Astrocyte (in vitro differentiated cells and primary cell): ENCODE results near the gene SCN8A. TPM values are rescaled to one million over a fixed set of nuclear protein-coding genes. Genes with fewer than 3 reads are reported as not detected.

Experiments used
- DNase-seq: peaks from one replicate; pipeline ENCODE4 v3.0.0-alpha.2; 2010; ENCODE audit warnings: low read depth
- FAIRE-seq: peaks from 2 replicates; lab custom pipeline; 2011; peaks lifted over from hg19 to GRCh38; lab: Jason Lieb, UNC
- H2AFZ ChIP-seq: 2 replicates; pipeline ENCODE4 v1.6.0; 2012; ENCODE audit warnings: low read depth, low read length, inconsistent platforms
- H3K27ac ChIP-seq: 2 replicates; pipeline ENCODE4 v1.5.1; 2011; ENCODE audit warnings: low read depth, low read length, inconsistent platforms
- H3K27me3 ChIP-seq: 2 replicates; pipeline ENCODE4 v1.6.0; 2011; ENCODE audit warnings: low read length, inconsistent platforms; ENCODE audit not compliant: insufficient read depth
- H3K36me3 ChIP-seq: 2 replicates; pipeline ENCODE4 v1.5.1; 2011; ENCODE audit warnings: low read length, inconsistent platforms; ENCODE audit not compliant: insufficient read depth
- H3K4me1 ChIP-seq: 2 replicates; pipeline ENCODE4 v1.5.1; 2011; ENCODE audit warnings: low read length, inconsistent platforms; ENCODE audit not compliant: insufficient read depth
- H3K4me2 ChIP-seq: 2 replicates; pipeline ENCODE4 v1.6.0; 2012; ENCODE audit warnings: low read length, inconsistent platforms
- H3K4me3 ChIP-seq: 2 replicates; pipeline ENCODE4 v1.5.1; 2011; ENCODE audit warnings: low read depth, mild to moderate bottlenecking, low read length, inconsistent platforms; ENCODE audit not compliant: insufficient read depth
- H3K79me2 ChIP-seq: 2 replicates; pipeline ENCODE4 v1.6.0; 2012; ENCODE audit warnings: mild to moderate bottlenecking, low read length, inconsistent platforms; ENCODE audit not compliant: insufficient read depth
- H3K9ac ChIP-seq: 2 replicates; pipeline ENCODE4 v1.6.0; 2012; ENCODE audit warnings: mild to moderate bottlenecking, low read length, inconsistent platforms
- H3K9me3 ChIP-seq: 2 replicates; pipeline ENCODE4 v1.5.1; 2012; ENCODE audit warnings: low read depth, mild to moderate bottlenecking, low read length, inconsistent platforms; ENCODE audit not compliant: insufficient read depth
- H4K20me1 ChIP-seq: 2 replicates; pipeline ENCODE4 v1.6.0; 2012; ENCODE audit warnings: low read length, inconsistent platforms; ENCODE audit not compliant: insufficient read depth
- H3K27ac Mint-ChIP-seq: one replicate; pipeline ENCODE4 v1.8.0; 2021; ENCODE audit warnings: mild to moderate bottlenecking, mixed read lengths; ENCODE audit not compliant: unreplicated experiment
- H3K27me3 Mint-ChIP-seq: one replicate; pipeline ENCODE4 v1.8.0; 2021; ENCODE audit warnings: low read depth, mixed read lengths; ENCODE audit not compliant: unreplicated experiment
- H3K36me3 Mint-ChIP-seq: one replicate; pipeline ENCODE4 v1.8.0; 2021; ENCODE audit warnings: low read depth, mixed read lengths; ENCODE audit not compliant: unreplicated experiment
- H3K4me1 Mint-ChIP-seq: one replicate; pipeline ENCODE4 v1.8.0; 2021; ENCODE audit warnings: low read depth, mixed read lengths; ENCODE audit not compliant: unreplicated experiment
- H3K4me3 Mint-ChIP-seq: one replicate; pipeline ENCODE4 v1.8.0; 2021; ENCODE audit warnings: mild to moderate bottlenecking, moderate library complexity, mixed read lengths; ENCODE audit not compliant: unreplicated experiment
- H3K9me3 Mint-ChIP-seq: one replicate; pipeline ENCODE4 v1.8.0; 2021; ENCODE audit warnings: mild to moderate bottlenecking, mixed read lengths; ENCODE audit not compliant: unreplicated experiment
- EZH2 ChIP-seq: IDR thresholded peaks from 2 replicates; pipeline ENCODE4 v1.6.1; 2012; ENCODE audit warnings: mild to moderate bottlenecking, low read length, inconsistent platforms; ENCODE audit not compliant: insufficient read depth
- total RNA-seq: library from RNA; stranded (reverse); gene quantifications from 2 replicates; pipeline ENCODE4 v1.2.1, GENCODE V29; 2021
- TF ChIP-seq, protein P1 (sequence below): IDR thresholded peaks from 2 replicates; pipeline ENCODE4 v1.5.1; 2011; ENCODE audit warnings: low read depth, mild to moderate bottlenecking, inconsistent platforms, low read length, moderate library complexity; ENCODE audit not compliant: insufficient read depth

Gene SCN8A
- total RNA-seq, 1 donor from 2014 or later: 6.5 TPM

DNA sequence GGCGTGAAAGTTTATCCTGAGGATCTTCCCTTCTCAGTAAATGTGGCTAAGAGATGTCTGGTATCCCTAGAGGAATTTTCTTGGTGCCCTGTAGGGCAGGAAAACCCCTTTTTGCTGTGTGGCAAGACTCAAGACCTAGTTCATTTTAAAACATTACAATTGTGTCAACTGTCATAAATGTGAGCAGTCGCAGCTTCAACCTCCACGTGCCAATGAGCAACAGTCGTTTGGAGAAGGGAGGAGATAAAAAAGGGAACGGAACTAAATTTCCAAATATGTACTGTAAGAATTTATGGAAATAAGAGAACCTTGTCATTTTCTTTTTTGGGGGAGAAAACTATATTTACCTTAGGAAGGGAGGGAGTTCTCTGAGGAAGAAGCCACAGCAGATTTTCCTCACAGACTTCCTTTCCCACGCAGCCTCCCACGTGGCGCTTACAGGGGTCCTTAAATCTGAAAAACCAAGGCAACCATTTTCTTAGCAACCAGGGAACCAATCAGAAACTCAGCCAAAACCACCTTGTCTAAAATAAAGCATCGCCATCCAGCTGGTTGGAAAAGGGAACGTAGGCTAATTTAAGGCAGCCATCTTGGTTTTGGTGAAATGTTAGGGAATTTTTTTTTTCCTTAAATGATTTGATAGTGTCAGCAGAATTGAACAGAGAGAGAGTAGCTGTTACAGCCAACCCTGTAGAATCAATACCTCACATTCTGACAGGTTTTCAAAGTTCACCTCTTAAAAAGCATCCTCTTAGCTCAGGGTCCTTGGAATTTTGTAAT lies 158.4 kb downstream of the SCN8A start:
- FAIRE-seq (no peak), DNase-seq (no peak)
- Histone ChIP-seq H3K9me3 (no peaks in the 10 kb centered on the region), H4K20me1 (no peaks in the 10 kb centered on the region), H2AFZ (no peak overlapping the region), H3K9ac (no peak overlapping the region), H3K36me3 (peaks cover 3% of the 10 kb centered on the region), H3K4me2 (no peak overlapping the region), H3K4me1 (no peaks in the 10 kb centered on the region), H3K27ac (no peak overlapping the region), H3K79me2 (no peaks in the 10 kb centered on the region), H3K27me3 (no peaks in the 10 kb centered on the region), H3K4me3 (no peak overlapping the region)
- TF ChIP-seq, protein P1, sequence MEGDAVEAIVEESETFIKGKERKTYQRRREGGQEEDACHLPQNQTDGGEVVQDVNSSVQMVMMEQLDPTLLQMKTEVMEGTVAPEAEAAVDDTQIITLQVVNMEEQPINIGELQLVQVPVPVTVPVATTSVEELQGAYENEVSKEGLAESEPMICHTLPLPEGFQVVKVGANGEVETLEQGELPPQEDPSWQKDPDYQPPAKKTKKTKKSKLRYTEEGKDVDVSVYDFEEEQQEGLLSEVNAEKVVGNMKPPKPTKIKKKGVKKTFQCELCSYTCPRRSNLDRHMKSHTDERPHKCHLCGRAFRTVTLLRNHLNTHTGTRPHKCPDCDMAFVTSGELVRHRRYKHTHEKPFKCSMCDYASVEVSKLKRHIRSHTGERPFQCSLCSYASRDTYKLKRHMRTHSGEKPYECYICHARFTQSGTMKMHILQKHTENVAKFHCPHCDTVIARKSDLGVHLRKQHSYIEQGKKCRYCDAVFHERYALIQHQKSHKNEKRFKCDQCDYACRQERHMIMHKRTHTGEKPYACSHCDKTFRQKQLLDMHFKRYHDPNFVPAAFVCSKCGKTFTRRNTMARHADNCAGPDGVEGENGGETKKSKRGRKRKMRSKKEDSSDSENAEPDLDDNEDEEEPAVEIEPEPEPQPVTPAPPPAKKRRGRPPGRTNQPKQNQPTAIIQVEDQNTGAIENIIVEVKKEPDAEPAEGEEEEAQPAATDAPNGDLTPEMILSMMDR: no peak
- no peak for TF ChIP-seq EZH2
- peaks cover 15% of the 10 kb centered on the region for H3K4me1 Mint-ChIP-seq
- H3K4me3 Mint-ChIP-seq: no peak overlapping the region
- peaks cover 1% of the 10 kb centered on the region for H3K36me3 Mint-ChIP-seq
- no peaks in the 10 kb centered on the region for H3K27me3 Mint-ChIP-seq
- H3K27ac Mint-ChIP-seq: no peak overlapping the region
- peaks cover 1% of the 10 kb centered on the region for H3K9me3 Mint-ChIP-seq

DNA sequence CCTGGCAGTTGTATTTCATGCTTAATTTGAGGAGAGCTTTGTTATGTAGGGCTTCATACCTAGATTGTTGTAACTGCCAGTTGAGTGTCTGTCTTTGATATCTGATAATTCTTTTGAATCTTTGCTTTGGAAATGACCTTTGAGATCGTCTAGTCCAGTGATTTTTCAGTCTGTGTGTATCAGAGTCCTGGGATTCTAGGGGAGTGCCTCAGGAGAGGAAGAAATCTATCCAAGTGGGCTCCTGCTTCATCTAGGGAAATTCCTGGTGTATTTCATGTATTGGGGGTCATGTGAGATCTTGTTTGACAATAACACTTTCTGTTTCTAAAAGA lies 158.9 kb downstream of the SCN8A start:
- Histone ChIP-seq H3K79me2 (no peaks in the 10 kb centered on the region), H3K9ac (no peak overlapping the region), H3K9me3 (no peaks in the 10 kb centered on the region), H3K36me3 (peaks cover 3% of the 10 kb centered on the region), H3K4me1 (no peaks in the 10 kb centered on the region), H3K27me3 (no peaks in the 10 kb centered on the region), H3K27ac (no peak overlapping the region), H3K4me2 (no peak overlapping the region), H4K20me1 (no peaks in the 10 kb centered on the region), H2AFZ (no peak overlapping the region), H3K4me3 (no peak overlapping the region)
- DNase-seq (no peak), FAIRE-seq (no peak)
- H3K9me3 Mint-ChIP-seq: peaks cover 1% of the 10 kb centered on the region
- H3K27me3 Mint-ChIP-seq: no peaks in the 10 kb centered on the region
- H3K4me3 Mint-ChIP-seq: no peak overlapping the region
- TF ChIP-seq, protein P1: no peak
- TF ChIP-seq EZH2: no peak
- H3K36me3 Mint-ChIP-seq: peaks cover 1% of the 10 kb centered on the region
- peaks cover 15% of the 10 kb centered on the region for H3K4me1 Mint-ChIP-seq
- no peak overlapping the region for H3K27ac Mint-ChIP-seq

DNA sequence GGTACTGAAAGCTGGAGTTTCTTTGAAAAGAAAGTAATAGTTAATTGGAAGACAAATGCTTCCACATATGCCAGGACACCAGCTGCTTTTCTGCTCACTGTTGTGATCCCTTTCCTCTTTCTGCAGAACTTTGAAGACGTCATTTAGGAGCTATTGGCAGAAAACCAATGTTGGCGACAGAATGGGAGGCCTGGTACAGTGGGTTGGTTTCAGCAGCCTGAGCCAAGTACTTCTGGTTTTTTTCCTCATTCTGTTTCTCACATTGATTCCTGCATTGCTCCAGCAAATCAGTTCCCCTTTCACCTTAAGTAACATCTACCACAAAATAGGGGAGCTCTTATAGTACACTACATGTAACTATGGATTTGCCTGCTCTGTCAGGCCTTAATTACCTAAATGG lies 160.6 kb downstream of the SCN8A start:
- Histone ChIP-seq H3K9ac (no peak overlapping the region), H4K20me1 (no peaks in the 10 kb centered on the region), H3K27me3 (no peaks in the 10 kb centered on the region), H3K79me2 (no peaks in the 10 kb centered on the region), H2AFZ (no peak overlapping the region), H3K9me3 (no peaks in the 10 kb centered on the region), H3K27ac (no peak overlapping the region), H3K36me3 (peaks cover 3% of the 10 kb centered on the region), H3K4me1 (no peaks in the 10 kb centered on the region), H3K4me3 (no peak overlapping the region), H3K4me2 (no peak overlapping the region)
- TF ChIP-seq, protein P1: no peak
- TF ChIP-seq EZH2: no peak
- FAIRE-seq (no peak), DNase-seq (no peak)
- no peak overlapping the region for H3K27ac Mint-ChIP-seq
- peaks cover 1% of the 10 kb centered on the region for H3K9me3 Mint-ChIP-seq
- H3K36me3 Mint-ChIP-seq: peaks cover 9% of the 10 kb centered on the region
- peaks cover 19% of the 10 kb centered on the region for H3K4me1 Mint-ChIP-seq
- no peaks in the 10 kb centered on the region for H3K27me3 Mint-ChIP-seq
- H3K4me3 Mint-ChIP-seq: no peak overlapping the region
